ENCODE measurements around the gene CD63.

The CD63 gene

DNA sequence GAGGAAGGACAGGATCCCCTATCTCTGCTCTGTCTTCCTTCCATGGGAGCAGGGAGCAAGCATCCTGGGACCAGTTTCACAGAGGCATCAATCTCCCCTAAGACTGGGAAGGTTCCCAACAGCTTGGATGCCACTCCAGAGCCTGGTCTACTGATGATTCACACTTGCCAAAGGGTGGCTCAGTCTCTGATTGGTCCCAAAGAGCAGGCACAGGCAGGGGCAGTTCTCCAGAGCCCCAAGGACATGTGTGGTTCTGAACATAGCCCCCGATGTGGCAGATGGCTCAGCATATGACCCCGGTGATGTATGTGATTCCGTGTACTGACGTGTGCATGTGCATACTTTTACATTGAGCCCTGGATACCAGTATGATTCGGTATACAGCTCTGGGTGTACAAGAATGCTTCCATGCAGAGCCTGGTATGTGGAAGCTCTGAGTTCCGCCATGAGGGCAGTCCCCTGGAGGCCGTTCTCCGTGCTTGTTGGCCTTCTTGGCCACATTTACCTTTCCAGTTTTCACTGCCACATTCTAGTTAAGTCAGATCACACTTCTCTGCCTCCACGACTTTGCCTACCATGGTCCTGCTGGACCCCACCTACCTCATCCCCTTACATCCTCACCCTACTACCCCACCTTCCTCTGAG is 42.3 kb downstream of the CD63 start:
- DNase-seq (ENCODE audit: low spot score) = no peak

DNA sequence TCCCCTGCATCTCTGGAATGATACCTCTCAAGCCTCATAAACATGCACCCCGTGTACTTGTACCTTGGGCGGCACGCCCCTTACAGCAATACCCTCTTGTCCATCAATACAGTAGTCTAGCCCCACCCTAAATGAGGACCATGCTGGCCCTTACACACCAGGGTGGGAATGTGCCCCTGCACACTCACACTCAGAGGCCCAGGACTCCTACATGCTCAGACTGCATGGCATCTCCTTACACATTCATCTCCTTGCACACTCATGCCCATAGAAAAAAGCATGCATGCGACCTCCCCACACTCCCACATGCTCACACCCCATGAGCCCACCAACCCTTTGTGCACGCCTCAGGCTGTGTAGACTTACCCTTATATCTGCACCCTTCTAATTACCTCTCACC is 43.1 kb downstream of the CD63 start:
- no peak for DNase-seq (ENCODE audit: low spot score)

DNA sequence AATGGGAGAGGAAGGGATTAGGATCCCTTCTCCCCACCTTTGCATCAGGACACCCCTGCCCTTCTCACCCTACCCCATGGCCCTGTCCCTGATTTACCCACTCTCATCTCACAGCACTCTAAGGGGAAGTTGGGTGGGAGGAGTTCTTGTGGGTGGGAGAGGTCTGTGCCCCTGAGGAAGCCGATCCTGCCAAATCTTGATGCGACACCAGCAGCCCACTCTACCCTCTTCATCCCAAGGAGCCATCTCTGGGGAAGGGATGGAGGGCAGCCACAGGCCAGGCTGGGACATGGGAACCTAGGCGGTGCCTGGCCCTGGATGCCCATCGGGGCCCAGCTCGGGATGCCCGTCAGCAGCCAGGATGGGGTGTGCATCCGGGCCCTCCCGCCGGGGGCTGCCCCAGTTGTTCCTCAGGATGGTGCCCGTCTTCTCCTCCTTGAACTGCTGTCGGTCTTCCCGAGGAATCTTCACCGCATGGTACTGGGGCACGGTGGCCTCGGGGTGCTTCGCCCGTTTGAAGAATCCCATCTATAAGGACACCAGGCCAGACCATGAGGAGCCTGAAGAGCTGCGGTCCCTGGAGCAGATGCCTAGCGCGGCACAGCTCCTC is 43.9 kb downstream of the CD63 start:
- no peak for DNase-seq (ENCODE audit: low spot score)

DNA sequence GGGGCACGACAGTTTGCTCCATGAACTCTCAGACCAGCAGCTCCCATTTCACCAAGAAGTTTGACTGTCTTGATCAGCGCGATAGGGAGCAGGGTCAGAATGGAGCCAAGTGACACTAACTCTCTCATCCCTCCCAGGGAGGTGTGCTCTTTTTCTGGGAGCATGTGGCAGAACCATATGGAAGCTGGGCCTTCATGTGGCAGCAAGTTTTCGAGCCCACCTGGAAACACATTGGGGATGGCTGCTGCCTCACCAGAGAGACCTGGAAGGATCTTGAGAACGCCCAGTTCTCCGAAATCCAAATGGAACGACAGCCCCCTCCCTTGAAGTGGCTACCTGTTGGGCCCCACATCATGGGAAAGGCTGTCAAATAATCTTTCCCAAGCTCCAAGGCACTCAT is 45.1 kb downstream of the CD63 start:
- no peak for DNase-seq (ENCODE audit: low spot score)

DNA sequence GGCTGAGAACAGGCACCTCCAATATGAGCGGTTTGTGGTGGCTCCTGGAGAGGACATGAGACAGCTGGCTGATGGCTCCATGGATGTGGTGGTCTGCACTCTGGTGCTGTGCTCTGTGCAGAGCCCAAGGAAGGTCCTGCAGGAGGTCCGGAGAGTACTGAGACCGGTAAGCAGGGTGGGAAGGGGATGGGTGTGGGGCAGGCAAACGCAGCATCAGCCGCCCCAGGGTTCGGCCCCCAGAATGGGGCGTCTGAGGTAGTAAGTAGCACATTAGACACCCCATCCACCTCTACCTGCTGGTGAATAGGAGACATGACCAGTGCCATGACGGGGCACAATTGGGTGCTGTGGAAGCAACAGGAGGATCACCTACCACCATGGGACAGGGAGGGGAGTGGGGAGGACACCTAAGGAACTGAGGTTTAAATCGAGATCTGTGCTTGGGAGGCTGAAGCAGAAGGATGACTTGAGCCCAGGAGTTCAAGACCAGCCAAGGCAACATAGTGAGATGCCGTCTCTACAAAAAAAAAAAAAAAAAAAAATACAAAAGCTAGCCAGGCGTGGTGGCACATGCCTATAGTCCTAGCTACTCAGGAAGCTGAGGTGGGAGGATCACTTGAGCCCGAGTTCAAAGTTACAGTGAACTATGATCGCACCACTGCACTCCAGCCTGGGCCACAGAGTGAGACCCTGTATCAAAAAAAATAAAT is 46.6 kb downstream of the CD63 start:
- no peak for DNase-seq (ENCODE audit: low spot score)

DNA sequence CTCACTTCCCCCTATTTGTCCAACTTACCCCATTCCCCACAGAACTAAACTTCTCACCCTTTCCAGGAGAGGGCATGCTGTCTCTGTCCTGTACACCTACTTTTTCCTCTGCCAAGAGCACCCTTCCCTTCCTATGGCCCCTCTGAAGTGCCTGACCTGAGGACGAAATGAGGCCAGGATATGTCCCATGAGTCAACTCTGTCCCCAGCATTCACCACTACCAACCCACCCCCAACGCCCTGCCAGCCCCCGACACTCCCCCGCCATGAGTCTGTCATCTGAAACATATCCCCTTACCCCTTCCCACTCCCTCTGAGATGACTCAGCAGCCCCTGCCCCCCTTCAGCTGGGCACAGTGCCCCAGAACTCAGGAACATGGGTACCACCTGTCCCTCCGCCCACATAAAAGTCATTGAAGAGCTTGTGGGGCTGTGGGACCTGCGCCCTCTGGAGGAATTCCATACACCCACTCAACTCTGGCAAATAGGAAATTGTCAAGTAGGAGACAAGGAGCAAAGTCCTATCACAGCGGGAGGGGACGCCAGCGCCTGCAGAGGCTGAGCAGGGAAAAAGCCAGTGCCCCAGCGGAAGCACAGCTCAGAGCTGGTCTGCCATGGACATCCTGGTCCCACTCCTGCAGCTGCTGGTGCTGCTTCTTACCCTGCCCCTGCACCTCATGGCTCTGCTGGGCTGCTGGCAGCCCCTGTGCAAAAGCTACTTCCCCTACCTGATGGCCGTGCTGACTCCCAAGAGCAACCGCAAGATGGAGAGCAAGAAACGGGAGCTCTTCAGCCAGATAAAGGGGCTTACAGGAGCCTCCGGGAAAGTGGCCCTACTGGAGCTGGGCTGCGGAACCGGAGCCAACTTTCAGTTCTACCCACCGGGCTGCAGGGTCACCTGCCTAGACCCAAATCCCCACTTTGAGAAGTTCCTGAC is 47.4 kb downstream of the CD63 start:
- DNase-seq (ENCODE audit: low spot score) = no peak

DNA sequence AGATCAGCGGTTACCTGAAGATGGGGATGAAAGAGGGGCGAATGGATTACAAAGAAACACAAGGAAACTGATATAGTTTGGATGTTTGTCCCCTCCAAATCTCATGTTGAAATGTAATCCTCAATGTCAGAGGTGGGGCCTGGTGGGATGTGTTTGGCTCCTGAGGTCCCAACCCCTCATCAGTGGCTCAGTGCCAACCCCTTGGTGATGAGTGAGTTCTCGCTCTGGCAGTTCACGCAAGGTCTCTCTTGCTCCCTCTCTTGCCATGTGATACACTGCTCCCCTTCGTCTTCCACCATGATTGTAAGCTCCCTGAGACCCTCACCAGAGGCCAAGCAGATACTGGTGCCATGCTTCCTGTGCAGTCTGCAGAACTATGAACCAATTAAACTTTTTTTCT is 49.1 kb downstream of the CD63 start:
- DNase-seq (ENCODE audit: low spot score) = no peak

DNA sequence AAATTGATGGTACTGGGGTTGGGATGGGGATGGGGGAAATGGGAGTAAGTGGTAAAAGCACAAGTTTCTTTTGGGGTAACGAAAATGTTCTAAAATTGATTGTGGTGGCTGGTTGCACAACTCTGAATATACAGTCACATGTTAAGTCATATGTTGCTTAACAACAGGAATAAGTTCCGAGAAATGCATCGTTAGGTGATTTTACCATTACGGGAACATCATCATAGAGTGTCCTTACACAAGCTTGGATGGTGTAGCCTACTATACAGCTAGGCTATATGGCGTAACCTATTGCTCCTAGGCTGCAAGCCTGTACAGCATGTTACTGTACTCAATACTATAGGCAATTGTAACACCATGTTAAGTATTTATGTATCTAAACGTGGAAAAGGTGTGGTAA is 52.1 kb downstream of the CD63 start:
- no peak for DNase-seq (ENCODE audit: low spot score)

DNA sequence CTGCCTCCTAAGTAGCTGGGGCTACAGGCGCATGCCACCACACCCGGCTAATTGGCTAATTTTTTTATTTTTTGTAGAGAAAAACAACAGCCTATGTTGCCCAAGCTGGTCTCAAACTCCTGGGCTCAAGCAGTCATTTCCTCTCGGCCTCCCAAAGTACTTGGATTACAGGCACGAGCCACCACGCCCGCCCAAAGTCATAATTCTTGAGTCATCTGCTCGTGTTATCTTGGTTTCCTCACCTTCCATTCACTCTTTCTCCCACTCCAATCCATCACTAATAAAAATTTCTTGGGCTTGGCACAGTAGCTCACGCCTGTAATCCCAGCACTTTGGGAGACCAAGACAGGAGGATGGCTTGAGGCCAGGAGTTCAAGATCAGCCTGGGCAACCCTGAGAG is 53.1 kb downstream of the CD63 start:
- no peak for DNase-seq (ENCODE audit: low spot score)
